Lung (tissue), 12 donors: ENCODE measurements around the gene KIAA1191. TPM values are rescaled to one million over a fixed set of nuclear protein-coding genes. Genes with fewer than 3 reads are reported as not detected.

Experiments
- ATAC-seq: fragments of 200-7000 bp; cut with Tn5 transposase; one replicate; pipeline ENCODE4 v1.9.1; 2020; ENCODE audit warnings: moderate number of reproducible peaks; ENCODE audit not compliant: insufficient read depth, low FRiP score
- DNase-seq, 3 donors: peaks; one replicate each; pipeline ENCODE4 v3.0.0-alpha.2; 2013 to 2017
- H3K27ac ChIP-seq, 2 donors: one replicate each; pipeline ENCODE4 v1.5.1; 2013; ENCODE audit warnings: mild to moderate bottlenecking in 2 of 2, moderate library complexity in 2 of 2, control low read depth in 1 of 2, inconsistent platforms in 1 of 2, low read depth in 1 of 2, low read length in 1 of 2
- H3K27me3 ChIP-seq, 3 donors: one replicate each; pipeline ENCODE4 v1.5.1; 2013; ENCODE audit warnings: low read length in 2 of 3; ENCODE audit not compliant: control insufficient read depth in 3 of 3, insufficient read depth in 3 of 3
- H3K36me3 ChIP-seq, 4 donors: one replicate each; pipeline ENCODE4 v1.5.1; 2013; ENCODE audit warnings: low read length in 4 of 4, mild to moderate bottlenecking in 1 of 4, moderate library complexity in 1 of 4; ENCODE audit not compliant: control insufficient read depth in 4 of 4, insufficient read depth in 4 of 4
- H3K4me1 ChIP-seq, 5 donors: one replicate each; pipeline ENCODE4 v1.5.1; 2013; ENCODE audit warnings: low read length in 5 of 5, mild to moderate bottlenecking in 2 of 5, moderate library complexity in 1 of 5; ENCODE audit not compliant: control insufficient read depth in 5 of 5, insufficient read depth in 5 of 5
- H3K4me3 ChIP-seq: one replicate; pipeline ENCODE4 v1.5.1; 2013; ENCODE audit warnings: mild to moderate bottlenecking, control low read depth, moderate library complexity
- H3K9ac ChIP-seq, 2 donors: one replicate each; pipeline ENCODE4 v1.5.1; 2013; ENCODE audit warnings: low read length in 2 of 2, control low read depth in 1 of 2; ENCODE audit not compliant: insufficient read depth in 1 of 2
- H3K9me3 ChIP-seq, 4 donors: one replicate each; pipeline ENCODE4 v1.5.1; 2013; ENCODE audit warnings: low read length in 3 of 4, mild to moderate bottlenecking in 1 of 4, moderate library complexity in 1 of 4; ENCODE audit not compliant: control insufficient read depth in 4 of 4, insufficient read depth in 3 of 4
- CTCF ChIP-seq: IDR thresholded peaks from 2 replicates; pipeline ENCODE4 v1.5.1; 2012; ENCODE audit warnings: mild to moderate bottlenecking; ENCODE audit errors: control extremely low read depth, extremely low read depth
- WGBS, 2 donors: extraction: QIAGEN DNeasy Blood & Tissue Kit; methylation state at CpG; one replicate each; pipeline ENCODE4 v1.1.7; 2013; 5-methylcytosine and 5-hydroxymethylcytosine counted together
- polyA plus RNA-seq, 2 donors: library from polyadenylated mRNA; stranded (reverse); fragments of 200-250 nt; gene quantifications; one replicate each; pipeline ENCODE4 v1.2.1, GENCODE V29; 2013
- total RNA-seq, 2 donors: library from RNA; depleted of rRNA in 1 of 2; stranded (reverse); fragments of >200 nt in 1 of 2; gene quantifications; one replicate each; pipeline ENCODE4 v1.2.1, GENCODE V29; 2014 to 2021
- donor health status: control.
- donor health status: control.
- donor health status: Bipolar disorder and iron deficiency.
- donor health status: healthy.
- donor health status: DM: yes; HTN: yes; CAD: no.

The KIAA1191 gene
- total and polyA plus RNA-seq, 4 donors, result 41.0 to 78.1 (median 61.8) TPM

GRCh38 chr5:176368726-176369125 is 7.2 kb upstream of the KIAA1191 start:
- no peaks in the 10 kb centered on the region for H3K27me3 ChIP-seq
- 95 to 97% methylated on average over 11 to 13 of the region's 13 CpGs for WGBS, 2 donors
- H3K9ac ChIP-seq, result no peak overlapping the region
- no peak overlapping the region for H3K27ac ChIP-seq
- H3K36me3 ChIP-seq, result peaks cover 0 to 30% (median 8%) of the 10 kb centered on the region in 4 donors
- no peaks in the 10 kb centered on the region for H3K9me3 ChIP-seq
- DNase-seq, result no peak
- H3K4me3 ChIP-seq, result no peak overlapping the region
- ATAC-seq, result no peak
- TF ChIP-seq CTCF, result no peak
- peaks cover 4 to 16% (median 6%) of the 10 kb centered on the region in 5 donors for H3K4me1 ChIP-seq

- ATAC-seq (no peak), DNase-seq (no peak)
- no peaks in the 10 kb centered on the region for H3K9me3 ChIP-seq
- H3K4me3 ChIP-seq, result peak overlapping the region; percentile 89
- TF ChIP-seq CTCF, result no peak
- WGBS, 2 donors, result 67 to 72% methylated on average over 38 of the region's 38 CpGs
- H3K9ac ChIP-seq, result no peak overlapping the region
- peaks cover 0 to 10% (median 4%) of the 10 kb centered on the region in 5 donors for H3K4me1 ChIP-seq
- H3K36me3 ChIP-seq, result peaks cover 0 to 22% (median 7%) of the 10 kb centered on the region in 4 donors
- no peaks in the 10 kb centered on the region for H3K27me3 ChIP-seq
- H3K27ac ChIP-seq, result peak overlapping the region in 1 of 2 donors; percentile 38
Measured at GRCh38 chr5:176366232-176366894, 4.8 kb upstream of the KIAA1191 start.

GRCh38 chr5:176365351-176366231 is 4.0 kb upstream of the KIAA1191 start, which contains the start of gene ARL10:
Gene ARL10, plus strand, starts transcription at chr5:176365487. Its CDS starts 77 bp downstream, at chr5:176365564.
- peak within 1 kb of the TSS in 1 of 2 donors; percentile 32 for H3K9ac ChIP-seq
- 0 to 2% methylated on average over 70 to 108 of the region's 108 CpGs for WGBS, 2 donors
- H3K36me3 ChIP-seq, result peaks cover 0 to 19% (median 7%) of the 10 kb centered on the region in 4 donors
- DNase-seq (peak; percentile 37 to 51 (median 50)), ATAC-seq (peak; percentile 36)
- no peaks in the 10 kb centered on the region for H3K9me3 ChIP-seq
- H3K27me3 ChIP-seq, result no peaks in the 10 kb centered on the region
- H3K4me3 ChIP-seq, result peak within 1 kb of the TSS; percentile 89
- TF ChIP-seq CTCF, result no peak
- H3K27ac ChIP-seq, result peak within 1 kb of the TSS; percentile 38 to 46
- peaks cover 0 to 10% (median 4%) of the 10 kb centered on the region in 5 donors for H3K4me1 ChIP-seq
